Spleen (tissue), 11 donors: ENCODE results near the gene WDR1. TPM values are rescaled to one million over a fixed set of nuclear protein-coding genes. Genes with fewer than 3 reads are reported as not detected.
A peak's percentile ranks its signal among the peaks of the same experiment; 100 is the strongest.

Source experiments
- DNase-seq: peaks from one replicate; pipeline ENCODE4 v3.0.0-alpha.2; 2020
- H3K27ac ChIP-seq, 8 donors: fragments of 200-600 bp; sonication (generic) in 7 of 8; 1 replicate in 4 of 8; 2 replicates in 4 of 8; pipeline versions ENCODE4 v1.5.0 to v1.8.0; 2016 to 2021; ENCODE audit warnings: inconsistent platforms in 4 of 8, mild to moderate bottlenecking in 4 of 8, moderate library complexity in 1 of 8
- H3K27me3 ChIP-seq, 7 donors: fragments of 200-600 bp; sonication (generic) in 6 of 7; replicated peaks in 1 of 7; 1 replicate in 4 of 7; 2 replicates in 3 of 7; pipeline versions ENCODE4 v1.5.0 to v1.8.0; 2016 to 2021; ENCODE audit warnings: inconsistent platforms in 3 of 7, mild to moderate bottlenecking in 1 of 7
- H3K36me3 ChIP-seq, 6 donors: fragments of 200-600 bp; sonication (generic) in 5 of 6; 1 replicate in 4 of 6; 2 replicates in 2 of 6; pipeline versions ENCODE4 v1.5.0 to v1.8.0; 2016 to 2021; ENCODE audit warnings: inconsistent platforms in 2 of 6
- H3K4me1 ChIP-seq, 6 donors: fragments of 200-600 bp; sonication (generic) in 5 of 6; 1 replicate in 3 of 6; 2 replicates in 3 of 6; pipeline versions ENCODE4 v1.5.0 to v1.8.0; 2016 to 2021; ENCODE audit warnings: inconsistent platforms in 3 of 6
- H3K4me3 ChIP-seq, 8 donors: fragments of 200-600 bp; sonication (generic) in 7 of 8; 1 replicate in 4 of 8; 2 replicates in 4 of 8; pipeline versions ENCODE4 v1.5.0 to v1.8.0; 2016 to 2021; ENCODE audit warnings: inconsistent platforms in 4 of 8, mild to moderate bottlenecking in 4 of 8, moderate library complexity in 2 of 8
- H3K9me3 ChIP-seq, 8 donors: fragments of 200-600 bp; sonication (generic) in 7 of 8; 1 replicate in 4 of 8; 2 replicates in 4 of 8; pipeline versions ENCODE4 v1.5.0 to v1.8.0; 2016 to 2021; ENCODE audit warnings: inconsistent platforms in 4 of 8
- POLR2A ChIP-seq, 3 donors: fragments of 450-650 bp; IDR thresholded peaks; one replicate each; pipeline ENCODE4 v1.5.1; 2017; ENCODE audit warnings: antibody characterized with exemption in 3 of 3, mild to moderate bottlenecking in 1 of 3
- POLR2AphosphoS5 ChIP-seq, 3 donors: sonication (generic); formaldehyde crosslinking; IDR thresholded peaks; one replicate each; pipeline ENCODE4 v1.5.1; 2017; ENCODE audit warnings: antibody characterized with exemption in 3 of 3
- WGBS, 5 donors: extraction: QIAGEN DNeasy Blood & Tissue Kit in 3 of 5; methylation state at CpG; one replicate each; pipeline versions ENCODE4 v1.1.5 to v1.1.7; 2013 to 2018; 5-methylcytosine and 5-hydroxymethylcytosine counted together
- intact Hi-C: fragments of 100-400 bp; cut with DNase I; formaldehyde crosslinking; loops from one replicate; pipeline ENCODE4 v1.15.0; 2023; ENCODE audit warnings: low total_unique reads
- polyA plus RNA-seq, 3 donors: library from polyadenylated mRNA; stranded (reverse); fragments of 200-250 nt; gene quantifications; one replicate each; pipeline ENCODE4 v1.2.1, GENCODE V29; 2013
- total RNA-seq, 7 donors: library from RNA; depleted of rRNA in 3 of 7; stranded (reverse); fragments of >200 nt in 3 of 7; fragmentation: NEBNext Ultra II Directional in 4 of 7; extraction: Animal tissue kit (Norgen Biotek cat#: 25700) in 4 of 7; gene quantifications; one replicate each; pipeline versions ENCODE4 v1.1.0 to v1.2.1, GENCODE V29; 2016 to 2021
- TF ChIP-seq, protein P1 (sequence below), 11 experiments: fragments of 200-600 bp in 7 of 11; fragments of 450-650 bp in 4 of 11; sonication (generic) in 4 of 11; IDR thresholded peaks in 8 of 11; conservative IDR thresholded peaks in 3 of 11; 1 replicate in 7 of 11; 2 replicates in 4 of 11; pipeline versions ENCODE4 v1.4.0 to v1.8.0; 2016 to 2021; ENCODE audit warnings: antibody characterized with exemption in 11 of 11, inconsistent platforms in 4 of 11, mild to moderate bottlenecking in 1 of 11
- donor health status: healthy with polysubstance abuse.
- donor health status: DM: no; HTN: no; CAD: no; lungs with moderate emphysema.
- donor health status: DM: no; HTN: no; CAD: no.
- donor health status: Bipolar disorder and iron deficiency.
- donor health status: healthy.
- donor health status: DM: no; HTN: no; CAD: no.
- donor health status: DM: yes; HTN: yes; CAD: no.

WDR1 gene
- total and polyA plus RNA-seq, 10 donors = 56.6 to 377 (median 147) TPM

DNA sequence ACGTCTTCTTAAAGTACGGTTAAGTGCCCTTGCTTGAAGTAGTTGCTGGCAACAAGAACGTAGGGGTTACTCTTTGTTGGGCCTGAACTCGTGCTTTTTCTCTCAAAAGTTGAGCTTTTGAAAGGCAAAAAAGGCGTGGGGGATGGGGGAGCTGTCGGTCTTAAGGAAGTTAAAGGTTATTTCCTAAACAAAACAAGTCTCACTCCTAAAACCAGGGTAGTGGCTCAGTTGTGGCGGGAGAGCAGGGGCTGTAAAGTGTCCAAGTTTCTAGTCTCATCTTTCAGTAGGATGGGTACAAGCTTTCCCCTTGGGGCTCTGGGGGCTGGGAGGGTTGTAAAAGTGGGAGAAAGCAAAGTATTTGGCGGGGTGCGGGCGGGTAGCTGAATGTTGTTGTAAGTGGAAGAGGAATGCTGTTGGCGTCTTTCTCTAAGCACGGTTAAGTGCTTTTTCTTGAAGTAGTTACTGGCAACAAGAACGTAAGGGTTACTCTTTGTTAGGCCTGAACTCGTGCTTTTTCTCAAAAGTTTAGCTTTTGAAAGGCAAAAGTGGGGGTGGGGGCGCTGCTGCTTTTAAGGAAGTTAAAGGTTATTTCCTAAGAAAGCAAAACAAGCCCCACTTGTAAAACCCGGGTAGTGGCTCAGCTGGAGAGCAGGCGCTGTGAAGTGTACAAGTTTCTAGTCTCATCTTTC is 904 bp upstream of the WDR1 start:
- TF ChIP-seq POLR2AphosphoS5 (IDR thresholded peaks at IDR 0.05) (no peak), POLR2A (IDR thresholded peaks at IDR 0.05) (no peak)
- TF ChIP-seq, protein P1, sequence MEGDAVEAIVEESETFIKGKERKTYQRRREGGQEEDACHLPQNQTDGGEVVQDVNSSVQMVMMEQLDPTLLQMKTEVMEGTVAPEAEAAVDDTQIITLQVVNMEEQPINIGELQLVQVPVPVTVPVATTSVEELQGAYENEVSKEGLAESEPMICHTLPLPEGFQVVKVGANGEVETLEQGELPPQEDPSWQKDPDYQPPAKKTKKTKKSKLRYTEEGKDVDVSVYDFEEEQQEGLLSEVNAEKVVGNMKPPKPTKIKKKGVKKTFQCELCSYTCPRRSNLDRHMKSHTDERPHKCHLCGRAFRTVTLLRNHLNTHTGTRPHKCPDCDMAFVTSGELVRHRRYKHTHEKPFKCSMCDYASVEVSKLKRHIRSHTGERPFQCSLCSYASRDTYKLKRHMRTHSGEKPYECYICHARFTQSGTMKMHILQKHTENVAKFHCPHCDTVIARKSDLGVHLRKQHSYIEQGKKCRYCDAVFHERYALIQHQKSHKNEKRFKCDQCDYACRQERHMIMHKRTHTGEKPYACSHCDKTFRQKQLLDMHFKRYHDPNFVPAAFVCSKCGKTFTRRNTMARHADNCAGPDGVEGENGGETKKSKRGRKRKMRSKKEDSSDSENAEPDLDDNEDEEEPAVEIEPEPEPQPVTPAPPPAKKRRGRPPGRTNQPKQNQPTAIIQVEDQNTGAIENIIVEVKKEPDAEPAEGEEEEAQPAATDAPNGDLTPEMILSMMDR (IDR thresholded peaks at IDR 0.05 in 8 of 11, conservative IDR thresholded peaks at IDR 0.05 in 3 of 11) = no peak
- WGBS, 5 donors = 11 to 16% (median 14%) methylated on average over 17 of the region's 17 CpGs
- Histone ChIP-seq H3K4me3 (peak overlapping the region; percentile 61 to 98 (median 86)), H3K27ac (peak overlapping the region; percentile 55 to 97 (median 96)), H3K9me3 (no peaks in the 10 kb centered on the region), H3K4me1 (peaks cover 14 to 57% (median 51%) of the 10 kb centered on the region in 6 donors), H3K36me3 (peaks cover 0 to 33% (median 28%) of the 10 kb centered on the region in 6 donors), H3K27me3 (no peaks in the 10 kb centered on the region)
- DNase-seq = no peak
- intact Hi-C loops = no loop called here

- Histone ChIP-seq H3K27ac (peak overlapping the region; percentile 55 to 97 (median 96)), H3K36me3 (peaks cover 0 to 48% (median 41%) of the 10 kb centered on the region in 6 donors), H3K4me3 (peak overlapping the region; percentile 61 to 98 (median 86)), H3K27me3 (no peaks in the 10 kb centered on the region), H3K9me3 (no peaks in the 10 kb centered on the region), H3K4me1 (peaks cover 14 to 72% (median 65%) of the 10 kb centered on the region in 6 donors)
- WGBS, 5 donors = 4 to 6% (median 5%) methylated on average over 36 to 70 of the region's 70 CpGs
- TF ChIP-seq, protein P1 (IDR thresholded peaks at IDR 0.05 in 8 of 11, conservative IDR thresholded peaks at IDR 0.05 in 3 of 11) = no peak
- TF ChIP-seq POLR2A (IDR thresholded peaks at IDR 0.05) (no peak), POLR2AphosphoS5 (IDR thresholded peaks at IDR 0.05) (peak; percentile 22 to 69 (median 45))
- peak; percentile 95 for DNase-seq
- intact Hi-C loops = no loop called here
Measured at GRCh38 chr4:10115797-10116568, 616 bp downstream of the WDR1 start.

- intact Hi-C loops = no loop called here
- Histone ChIP-seq H3K36me3 (peaks cover 0 to 54% (median 46%) of the 10 kb centered on the region in 6 donors), H3K27ac (peak overlapping the region; percentile 55 to 97 (median 96)), H3K9me3 (no peaks in the 10 kb centered on the region), H3K4me3 (peak overlapping the region; percentile 61 to 98 (median 86)), H3K4me1 (peaks cover 14 to 79% (median 72%) of the 10 kb centered on the region in 6 donors), H3K27me3 (no peaks in the 10 kb centered on the region)
- DNase-seq = no peak
- WGBS, 5 donors = 42 to 53% (median 49%) methylated on average over 9 to 15 of the region's 15 CpGs
- TF ChIP-seq POLR2A (IDR thresholded peaks at IDR 0.05) (no peak), POLR2AphosphoS5 (IDR thresholded peaks at IDR 0.05) (no peak)
- TF ChIP-seq, protein P1 (IDR thresholded peaks at IDR 0.05 in 8 of 11, conservative IDR thresholded peaks at IDR 0.05 in 3 of 11) = no peak
Measured at GRCh38 chr4:10115271-10115796, 1.3 kb downstream of the WDR1 start.
